Caco-2 (cell line): ENCODE results near the gene PACS1. TPM values are rescaled to one million over a fixed set of nuclear protein-coding genes. Genes with fewer than 3 reads are reported as not detected.

Experiments used
- BruUV-seq: library from RNA; stranded (reverse); fragments of 400-500 nt; replicated peaks from 2 replicates; lab custom pipeline; 2021; lab: Mats Ljungman, UMichigan
- CTCF ChIA-PET: fragments of 300-600 bp; sonication (Branson Sonifier 250); formaldehyde crosslinking; loops from one replicate; lab custom pipeline; 2022; ENCODE audit warnings: antibody characterized with exemption; lab: Charles Lee
- POLR2A ChIA-PET: fragments of 300-600 bp; sonication (Branson Sonifier 250); formaldehyde crosslinking; loops from one replicate; lab custom pipeline; 2022; ENCODE audit warnings: antibody characterized with exemption; lab: Charles Lee
- DNase-seq, 2 experiments: peaks; one replicate each; pipeline versions ENCODE4 v3.0.0 to v3.0.0-alpha.2; 2020 to 2022
- H3K27me3 ChIP-seq: replicated peaks from 2 replicates; pipeline ENCODE4 v1.6.0; 2011; ENCODE audit warnings: low read length; ENCODE audit not compliant: control insufficient read depth, insufficient read depth
- H3K36me3 ChIP-seq: 2 replicates; pipeline ENCODE4 v1.5.1; 2011; ENCODE audit warnings: low read length; ENCODE audit not compliant: control insufficient read depth, insufficient read depth
- H3K4me1 ChIP-seq: fragments of 250-450 bp; sonication (Bioruptor Pico); 2 replicates; pipeline ENCODE4 v1.5.1; 2020; ENCODE audit warnings: mild to moderate bottlenecking
- H3K4me3 ChIP-seq: 2 replicates; pipeline ENCODE4 v1.5.1; 2011; ENCODE audit warnings: low read depth, mild to moderate bottlenecking, control low read depth, low read length
- H3K9me3 ChIP-seq: fragments of 250-450 bp; sonication (Bioruptor Pico); 2 replicates; pipeline ENCODE4 v1.5.1; 2020; ENCODE audit warnings: mild to moderate bottlenecking, moderate library complexity
- H3K27ac Mint-ChIP-seq: one replicate; pipeline ENCODE4 v1.8.0; 2022; ENCODE audit warnings: mixed read lengths; ENCODE audit not compliant: unreplicated experiment
- H3K27me3 Mint-ChIP-seq: one replicate; pipeline ENCODE4 v1.8.0; 2022; ENCODE audit warnings: mixed read lengths; ENCODE audit not compliant: insufficient read depth, unreplicated experiment
- H3K36me3 Mint-ChIP-seq: one replicate; pipeline ENCODE4 v1.8.0; 2022; ENCODE audit warnings: mild to moderate bottlenecking, mixed read lengths; ENCODE audit not compliant: insufficient read depth, unreplicated experiment
- H3K4me1 Mint-ChIP-seq: one replicate; pipeline ENCODE4 v1.8.0; 2022; ENCODE audit warnings: low read depth, mixed read lengths; ENCODE audit not compliant: unreplicated experiment
- H3K4me3 Mint-ChIP-seq: one replicate; pipeline ENCODE4 v1.8.0; 2022; ENCODE audit warnings: mild to moderate bottlenecking, moderate library complexity, mixed read lengths; ENCODE audit not compliant: unreplicated experiment
- H3K9me3 Mint-ChIP-seq: one replicate; pipeline ENCODE4 v1.8.0; 2022; ENCODE audit warnings: mixed read lengths; ENCODE audit not compliant: unreplicated experiment
- intact Hi-C: fragments of 100-400 bp; cut with micrococcal nuclease; formaldehyde crosslinking; loops from one replicate; pipeline ENCODE4 v1.10.0; 2022; ENCODE audit not compliant: unreplicated experiment
- total RNA-seq: library from RNA; stranded (reverse); gene quantifications from 2 replicates; pipeline ENCODE4 v1.2.3, GENCODE V29; 2022
- TF ChIP-seq, protein P1 (sequence below), 2 experiments: fragments of 200-600 bp in 1 of 2; IDR thresholded peaks; 1 replicate in 1 of 2; 2 replicates in 1 of 2; pipeline versions ENCODE4 v1.5.1 to v1.8.0; 2011 to 2022; ENCODE audit warnings: antibody characterized with exemption in 1 of 2, control low read depth in 1 of 2, inconsistent platforms in 1 of 2, low read depth in 1 of 2, low read length in 1 of 2, mild to moderate bottlenecking in 1 of 2, moderate library complexity in 1 of 2; ENCODE audit not compliant: insufficient read depth in 1 of 2, severe bottlenecking in 1 of 2, unreplicated experiment in 1 of 2

Gene PACS1
- total RNA-seq, 1 experiment from 2014 or later = 82.2 TPM

DNA sequence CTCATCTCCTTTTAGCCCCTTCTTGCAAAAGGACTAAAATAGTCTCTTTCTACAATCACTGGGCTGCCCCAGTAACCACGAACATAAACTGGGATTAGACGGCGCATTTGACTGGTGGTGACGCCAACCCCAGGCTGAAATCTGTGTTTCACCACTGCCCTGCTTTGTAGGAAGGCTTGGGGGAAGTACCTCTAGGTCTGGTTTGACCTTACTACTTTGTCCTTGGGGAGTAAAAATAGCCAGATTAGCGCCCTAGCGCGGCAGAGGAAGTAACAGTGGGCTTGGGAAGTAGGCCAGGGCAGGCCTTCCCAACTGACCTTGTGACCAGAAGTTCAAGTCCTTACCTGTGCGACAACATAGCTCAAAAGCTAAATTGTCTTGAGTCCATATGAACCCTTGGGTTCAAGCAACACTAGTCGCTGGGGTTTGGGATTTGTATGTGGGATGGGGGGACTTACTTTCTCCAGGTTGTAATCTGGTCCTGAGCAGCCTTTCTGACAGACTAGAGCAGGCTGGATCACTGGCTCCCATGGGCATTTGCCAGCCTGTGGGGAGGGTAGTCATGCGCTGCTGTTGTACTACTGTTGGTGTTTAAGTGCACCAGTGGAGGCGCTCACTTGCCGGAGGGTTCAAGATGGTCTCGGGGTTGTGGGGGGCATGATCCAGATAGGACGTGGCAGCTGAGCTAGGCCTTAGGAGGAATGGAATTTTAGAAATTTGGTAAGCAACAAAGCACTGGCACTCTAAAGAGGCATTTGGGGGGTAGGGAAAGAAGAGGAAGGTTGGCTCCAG, 953 bp upstream of the PACS1 start:
- peak overlapping the region; percentile 74 for H3K4me3 Mint-ChIP-seq
- H3K4me1 Mint-ChIP-seq = peaks cover 17% of the 10 kb centered on the region
- H3K27ac Mint-ChIP-seq = peak overlapping the region; percentile 63
- DNase-seq = no peak
- intact Hi-C loops = loop anchor here (1.0 to 2.0 kb wide), 2 partner anchors 16 to 65 kb away; partner anchors contain the start of gene SF3B2
- no peaks in the 10 kb centered on the region for H3K27me3 ChIP-seq
- CTCF ChIA-PET = interaction anchor here (0.6 to 2.5 kb wide), 9 partner anchors 17 to 794 kb away, joined by 3 to 6 read pairs (median 4); partner anchors contain the start of gene SF3B2
- peaks cover 15% of the 10 kb centered on the region; the same call in 1 of the 2 replicates for H3K4me1 ChIP-seq
- H3K9me3 ChIP-seq = no peaks in the 10 kb centered on the region
- H3K27me3 Mint-ChIP-seq = no peaks in the 10 kb centered on the region
- TSS peak; percentile 56 for BruUV-seq
- H3K36me3 ChIP-seq = peaks cover 5% of the 10 kb centered on the region; the same call in 1 of the 2 replicates
- H3K36me3 Mint-ChIP-seq = peaks cover 72% of the 10 kb centered on the region
- H3K9me3 Mint-ChIP-seq = no peaks in the 10 kb centered on the region
- POLR2A ChIA-PET = interaction anchor here (1.4 kb wide), 1 partner anchor 17 kb away, joined by 6 read pairs; the partner anchor contains the start of gene SF3B2
- peak overlapping the region; percentile 83 for H3K4me3 ChIP-seq
- TF ChIP-seq, protein P1, sequence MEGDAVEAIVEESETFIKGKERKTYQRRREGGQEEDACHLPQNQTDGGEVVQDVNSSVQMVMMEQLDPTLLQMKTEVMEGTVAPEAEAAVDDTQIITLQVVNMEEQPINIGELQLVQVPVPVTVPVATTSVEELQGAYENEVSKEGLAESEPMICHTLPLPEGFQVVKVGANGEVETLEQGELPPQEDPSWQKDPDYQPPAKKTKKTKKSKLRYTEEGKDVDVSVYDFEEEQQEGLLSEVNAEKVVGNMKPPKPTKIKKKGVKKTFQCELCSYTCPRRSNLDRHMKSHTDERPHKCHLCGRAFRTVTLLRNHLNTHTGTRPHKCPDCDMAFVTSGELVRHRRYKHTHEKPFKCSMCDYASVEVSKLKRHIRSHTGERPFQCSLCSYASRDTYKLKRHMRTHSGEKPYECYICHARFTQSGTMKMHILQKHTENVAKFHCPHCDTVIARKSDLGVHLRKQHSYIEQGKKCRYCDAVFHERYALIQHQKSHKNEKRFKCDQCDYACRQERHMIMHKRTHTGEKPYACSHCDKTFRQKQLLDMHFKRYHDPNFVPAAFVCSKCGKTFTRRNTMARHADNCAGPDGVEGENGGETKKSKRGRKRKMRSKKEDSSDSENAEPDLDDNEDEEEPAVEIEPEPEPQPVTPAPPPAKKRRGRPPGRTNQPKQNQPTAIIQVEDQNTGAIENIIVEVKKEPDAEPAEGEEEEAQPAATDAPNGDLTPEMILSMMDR (IDR thresholded peaks at IDR 0.05; ENCODE audit: insufficient read depth in 1 of 2, low read depth in 1 of 2, low read length in 1 of 2, severe bottlenecking in 1 of 2, unreplicated experiment in 1 of 2) = no peak

- Mint-ChIP-seq H3K27ac (peak overlapping the region; percentile 91), H3K4me1 (peaks cover 17% of the 10 kb centered on the region), H3K36me3 (peaks cover 69% of the 10 kb centered on the region), H3K9me3 (no peaks in the 10 kb centered on the region), H3K4me3 (peak overlapping the region; percentile 96), H3K27me3 (no peaks in the 10 kb centered on the region)
- ChIA-PET POLR2A (interaction anchor here (0.6 to 0.7 kb wide), 2 partner anchors 43 to 51 kb away, joined by 6 to 10 read pairs; no protein-coding TSS in a partner anchor), CTCF (interaction anchor here (0.6 to 1.3 kb wide), 5 partner anchors 9 to 464 kb away, joined by 3 to 6 read pairs (median 5); no protein-coding TSS in a partner anchor)
- BruUV-seq = no TSS peak
- Histone ChIP-seq H3K36me3 (0 out of 2 replicates have a peak, but pooled peaks cover 3% of the 10 kb centered on the region), H3K9me3 (no peaks in the 10 kb centered on the region), H3K4me1 (peaks cover 15% of the 10 kb centered on the region; the same call in 1 of the 2 replicates), H3K27me3 (no peaks in the 10 kb centered on the region), H3K4me3 (peak overlapping the region; percentile 83)
- intact Hi-C loops = loop anchor here (1.0 kb wide), 1 partner anchor 49 kb away; no protein-coding TSS in a partner anchor
- TF ChIP-seq, protein P1 (IDR thresholded peaks at IDR 0.05; ENCODE audit: insufficient read depth in 1 of 2, low read depth in 1 of 2, low read length in 1 of 2, severe bottlenecking in 1 of 2, unreplicated experiment in 1 of 2) = no peak
- peak in 1 of 2 experiments; percentile 46 for DNase-seq
These were observed 720 bp downstream of the PACS1 start for GRCh38 chr11:66070604-66071380.
